NOMO-1 (cell line): ENCODE results near the gene KCNK15.
"Not testable (repeated sequence)": the region's sequence is repeated elsewhere in the genome, so short reads cannot be mapped to it uniquely, and the experiment has no call there.

ENCODE experiments used
- DNase-seq, 2 experiments: peaks; one replicate each; lab custom pipeline; 2025; ENCODE audit not compliant: unreplicated experiment in 2 of 2; lab: John Stamatoyannopoulos, UW

The KCNK15 gene

DNA sequence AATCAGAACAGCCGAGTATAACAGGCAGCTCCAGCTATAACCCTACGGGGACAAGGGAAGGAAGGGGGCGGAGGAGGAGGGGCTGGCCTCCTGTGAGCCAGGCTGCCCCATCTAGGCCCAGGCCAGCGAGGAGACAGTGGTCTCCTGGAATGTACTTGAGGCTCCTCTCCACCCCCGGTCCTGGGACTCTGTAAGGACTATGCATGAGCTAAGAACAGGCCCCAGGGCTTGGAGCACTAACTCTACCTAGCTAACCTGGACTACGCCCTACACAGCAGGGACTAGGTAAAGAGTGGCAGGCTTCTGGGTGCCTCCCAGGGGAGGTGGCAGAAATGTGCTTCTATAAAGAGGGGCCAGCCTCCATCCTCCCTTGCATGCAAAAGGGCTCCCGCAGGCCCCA, 8.9 kb downstream of the KCNK15 start:
- no peak for DNase-seq

DNA sequence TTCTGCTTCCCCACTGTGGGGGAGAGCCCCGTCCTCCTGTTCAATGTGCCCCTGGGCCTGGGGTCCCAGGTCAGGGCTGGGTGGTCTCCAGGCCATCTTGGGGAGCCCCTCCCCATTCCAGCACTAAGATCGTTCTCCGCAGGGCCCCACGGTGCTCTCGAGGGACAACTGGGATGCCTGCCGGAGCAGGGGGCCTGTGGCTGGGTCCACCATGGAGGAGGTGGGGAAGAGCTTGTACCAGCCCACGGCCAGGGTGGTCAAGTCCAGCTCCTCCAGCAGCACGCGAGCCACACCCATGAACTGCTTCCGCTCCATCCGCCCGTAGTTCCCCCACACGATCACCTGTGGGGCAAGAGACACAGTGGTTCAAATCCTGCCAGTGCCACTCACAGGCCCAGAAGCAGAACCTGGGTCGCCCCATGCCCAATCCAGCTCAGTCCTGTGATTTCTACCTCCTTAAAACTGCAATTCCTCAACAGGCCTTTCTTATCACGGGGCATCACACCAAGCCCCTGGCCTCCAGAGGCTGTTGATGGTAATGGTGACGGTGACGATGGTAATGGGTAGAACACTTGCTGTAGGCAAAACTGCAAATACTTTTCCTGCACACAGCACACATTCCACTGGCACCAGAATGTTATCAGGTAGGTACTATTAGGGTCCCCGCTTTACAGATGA, 10.5 kb downstream of the KCNK15 start:
- no peak for DNase-seq

DNA sequence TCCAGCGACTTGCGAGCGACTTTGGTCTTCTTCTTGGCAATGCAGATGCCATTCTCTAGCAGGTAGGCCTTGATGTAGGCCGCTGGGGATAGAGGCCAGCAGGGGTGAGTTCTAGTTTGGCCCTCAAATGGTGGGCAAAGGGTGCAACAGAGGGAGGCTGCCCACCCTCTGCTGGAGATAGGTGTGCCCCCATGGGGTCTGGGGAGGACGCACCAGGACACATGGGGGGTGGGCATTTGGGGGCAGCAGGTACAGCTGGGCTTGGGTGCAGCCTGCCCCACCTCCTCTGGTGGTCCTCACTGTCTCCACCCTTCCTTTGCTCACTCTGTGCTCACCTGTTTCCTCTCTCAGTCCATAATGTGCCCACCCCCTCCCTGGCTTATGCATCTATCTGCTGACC, 11.3 kb downstream of the KCNK15 start:
- no peak for DNase-seq

DNA sequence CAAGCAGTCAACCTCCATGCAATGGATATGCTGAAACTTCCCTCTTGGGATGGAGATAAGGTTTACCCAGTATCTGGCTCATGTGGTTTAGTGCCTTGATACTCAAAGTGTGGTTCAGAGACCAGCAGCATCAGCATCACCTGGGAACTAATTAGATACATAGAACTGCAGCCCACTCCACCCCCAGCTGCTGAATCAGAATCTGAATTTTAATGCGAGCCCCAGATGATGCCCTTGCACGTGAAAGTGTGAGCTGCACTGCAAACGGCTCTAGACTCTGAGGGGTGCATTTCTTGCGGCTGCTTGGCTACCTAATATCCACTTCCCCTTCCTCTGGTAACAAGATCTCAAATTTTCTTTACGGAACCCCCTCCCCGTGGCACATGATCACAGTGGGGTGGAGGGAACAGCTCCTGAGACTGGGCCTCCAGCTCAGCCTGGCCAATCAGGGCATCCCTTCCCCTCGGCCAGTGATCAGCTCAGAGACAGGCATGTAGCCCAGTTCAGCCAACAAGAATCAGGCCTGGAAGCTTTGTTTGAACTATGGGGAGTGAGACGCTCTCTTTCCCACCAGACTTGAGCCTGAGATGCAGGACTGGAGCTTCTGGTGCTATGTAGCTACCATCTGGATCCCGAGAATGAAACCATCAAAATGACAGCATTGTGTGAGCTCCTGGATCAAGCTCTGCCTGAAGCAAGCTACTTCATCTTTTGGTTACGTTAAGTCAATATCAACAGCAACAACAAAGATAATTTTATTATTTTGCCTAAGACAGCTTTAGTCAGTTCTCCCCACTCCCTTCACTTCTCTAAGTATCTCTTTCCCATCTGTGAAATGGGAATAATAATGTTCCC, 12.8 kb downstream of the KCNK15 start:
- DNase-seq = peak in 1 of 2 experiments; percentile 7

DNA sequence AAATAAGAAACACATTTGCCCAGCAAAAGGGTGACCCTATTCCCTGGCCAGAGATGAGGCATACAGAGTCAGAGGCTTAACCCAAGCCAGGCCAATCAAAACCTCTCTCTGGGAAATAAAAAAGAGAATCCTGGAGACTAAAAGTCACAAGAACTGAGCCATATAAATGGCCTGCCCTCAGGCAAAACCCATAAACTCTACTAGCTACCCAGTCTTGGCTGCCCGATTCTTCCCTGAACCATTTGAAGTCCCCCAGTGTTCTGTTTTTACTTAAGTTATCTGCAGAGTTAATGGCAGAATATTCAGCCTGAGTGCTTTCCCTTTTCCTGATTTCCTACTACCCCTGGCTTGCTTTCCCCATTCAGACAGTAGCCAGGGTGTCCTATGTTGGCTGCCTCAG, 13.9 kb downstream of the KCNK15 start:
- no peak for DNase-seq

DNA sequence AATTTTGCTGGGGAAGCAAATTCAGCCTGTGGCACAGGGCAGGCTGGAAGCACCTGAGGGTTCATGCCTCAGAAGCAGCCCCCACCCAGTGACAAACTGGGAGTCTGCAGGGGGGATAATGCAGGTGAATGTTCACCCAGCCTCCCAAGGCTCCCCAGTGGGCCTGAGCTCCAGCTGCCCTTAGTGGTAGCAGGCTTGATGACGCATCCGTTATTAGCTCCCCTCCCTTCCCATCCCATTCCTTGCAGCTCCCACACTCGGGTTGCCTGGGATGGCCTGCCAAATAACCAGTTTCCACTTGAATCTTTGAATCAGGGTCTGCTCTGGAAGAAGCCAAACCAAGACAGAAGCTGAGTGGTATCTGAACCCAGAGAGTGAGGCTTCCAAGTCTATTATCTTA, 15.8 kb downstream of the KCNK15 start:
- no peak for DNase-seq

DNA sequence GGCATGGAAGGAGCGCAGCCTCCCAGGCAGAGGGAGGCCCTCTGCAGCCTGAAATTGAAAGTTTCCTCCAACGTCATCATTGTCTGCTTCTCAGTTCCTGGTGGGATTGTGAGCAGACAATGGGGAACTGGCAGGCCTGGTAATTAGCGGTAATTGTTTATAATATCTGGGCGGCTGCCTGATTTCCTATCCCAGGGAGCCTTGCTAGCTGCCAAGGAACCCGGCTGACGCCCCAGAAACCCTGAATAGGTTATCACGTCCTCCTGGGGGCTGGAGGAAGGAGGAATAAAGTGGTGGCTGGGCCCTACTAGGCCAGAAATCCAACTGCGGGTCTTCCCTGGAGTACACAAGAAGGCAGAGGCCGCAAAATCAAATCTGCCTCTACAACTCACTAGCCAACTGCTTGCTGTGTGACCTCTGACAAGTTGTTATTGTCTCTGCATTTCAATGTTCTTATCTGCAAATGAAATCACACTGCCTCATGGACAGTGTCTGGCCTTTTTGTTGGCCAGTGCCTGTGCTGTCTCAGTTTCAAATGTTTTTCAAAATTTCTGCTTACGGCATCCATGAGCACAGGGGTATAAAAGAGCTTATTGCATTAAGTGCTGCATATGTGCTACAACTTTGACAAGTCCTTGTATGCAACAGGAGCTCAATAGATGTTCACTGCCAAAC, 16.9 kb downstream of the KCNK15 start:
- DNase-seq = no peak

DNA sequence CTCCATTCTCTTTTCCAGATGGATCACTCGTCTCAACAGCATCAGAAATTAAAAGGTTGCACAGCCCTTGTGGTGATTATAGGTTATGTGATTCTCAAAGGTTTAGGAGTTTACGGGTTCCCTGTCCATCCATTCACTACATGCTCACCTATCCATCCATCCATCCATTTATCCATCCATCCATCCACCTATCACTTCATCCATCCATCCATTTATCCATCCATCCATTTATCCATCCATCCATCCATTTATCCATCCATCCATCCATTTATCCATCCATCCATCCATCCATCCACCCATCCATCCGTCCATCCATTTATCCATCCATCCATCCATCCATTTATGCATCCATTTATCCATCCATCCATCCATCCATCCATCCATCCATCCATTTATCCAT, 18.1 kb downstream of the KCNK15 start:
- DNase-seq = not testable (repeated sequence)

DNA sequence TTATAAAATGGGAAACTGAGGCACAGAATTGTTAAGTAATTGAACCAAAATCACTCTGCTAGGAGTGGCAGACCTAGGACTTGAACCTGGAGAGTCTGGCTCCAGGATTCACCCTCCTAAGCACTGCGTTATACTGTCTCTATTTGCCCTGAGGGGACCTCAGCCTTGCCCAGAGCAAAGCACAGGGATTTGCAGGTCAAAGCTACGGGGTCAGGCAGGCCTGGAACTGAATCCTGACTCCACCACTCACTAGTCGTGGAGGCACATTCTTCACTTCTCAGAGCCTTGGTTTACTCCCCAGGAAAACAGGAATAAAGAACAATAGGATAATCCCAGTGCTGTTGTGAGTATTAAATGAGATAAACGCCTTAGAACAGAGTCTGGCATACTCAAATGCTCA, 19.4 kb downstream of the KCNK15 start:
- DNase-seq = no peak

DNA sequence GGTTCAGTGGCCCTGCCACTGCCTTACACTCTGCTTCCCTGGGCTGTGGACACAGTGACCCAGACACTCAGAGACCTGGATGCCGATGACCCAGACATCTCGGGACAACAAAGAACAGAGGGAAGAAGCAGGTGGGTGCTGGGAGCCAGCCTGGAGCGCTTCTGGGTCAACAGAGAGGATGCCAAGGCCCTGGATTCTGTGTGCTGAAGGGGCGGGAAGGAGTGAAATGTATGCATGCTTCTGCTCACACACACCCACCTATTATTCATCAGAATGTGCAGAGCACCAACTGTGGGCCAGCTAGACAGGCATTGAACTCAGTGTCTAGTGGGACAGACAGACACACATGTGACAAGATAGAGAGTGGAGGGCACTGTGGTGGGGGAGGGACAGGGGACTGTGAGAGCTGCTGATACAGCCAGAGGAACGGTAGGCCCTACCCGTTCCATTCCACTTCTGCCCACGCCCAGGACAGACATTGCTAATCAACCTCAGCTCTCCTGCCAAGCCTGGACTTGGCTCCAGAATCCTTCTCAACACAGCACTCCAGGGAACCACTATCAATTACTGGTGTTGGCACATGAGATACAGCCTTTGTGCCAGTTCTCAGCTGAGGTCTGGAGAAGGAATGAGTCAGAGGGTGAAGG, 20.2 kb downstream of the KCNK15 start:
- no peak for DNase-seq

DNA sequence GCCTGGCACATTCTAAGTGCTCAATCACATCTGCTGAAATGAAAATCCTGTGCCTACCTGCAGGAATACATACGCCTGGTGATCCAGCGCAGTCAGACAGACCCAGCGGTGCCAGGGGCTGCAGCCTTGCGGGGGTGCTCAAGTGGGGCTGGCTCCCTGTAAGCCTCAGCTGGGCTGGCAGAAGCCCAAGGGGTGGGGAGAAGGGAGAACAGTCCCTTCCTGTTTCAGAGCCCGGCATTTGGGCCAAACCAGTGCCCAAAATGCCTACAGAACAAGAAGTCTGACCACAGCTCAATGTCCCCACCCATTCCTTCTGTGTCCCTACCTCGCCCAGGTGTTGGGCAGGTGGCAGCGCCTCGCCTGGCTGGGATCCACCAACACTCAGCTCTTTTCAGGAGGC, 22.6 kb downstream of the KCNK15 start:
- DNase-seq = no peak

DNA sequence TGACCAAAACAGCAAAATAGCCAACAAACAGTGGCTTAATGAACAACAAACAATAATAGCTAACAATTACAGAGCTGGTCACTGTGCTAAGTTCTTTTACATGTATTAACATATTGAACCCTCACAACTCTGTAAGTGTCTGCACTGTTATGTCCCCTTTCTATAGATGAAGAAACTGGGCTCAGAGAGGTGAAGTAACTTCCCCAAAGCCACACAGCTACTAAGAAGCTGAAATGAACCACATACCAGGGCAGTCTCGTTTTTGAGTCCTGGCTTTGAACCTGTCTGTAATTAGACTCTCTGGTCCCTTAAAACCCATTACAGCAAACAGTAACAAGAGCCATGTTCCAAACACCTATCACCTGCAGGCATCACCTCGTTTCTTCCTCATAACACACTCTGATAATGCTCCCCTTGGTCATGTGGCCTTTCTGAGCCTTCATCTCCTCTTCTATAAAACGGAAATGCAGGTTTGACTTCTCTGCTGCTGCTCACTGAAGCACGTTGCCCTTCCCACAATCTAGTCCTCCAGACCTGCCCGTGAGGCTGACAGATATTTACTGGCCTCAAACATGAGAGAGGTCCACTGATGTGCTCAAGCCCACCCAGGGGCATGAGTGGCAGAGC, 23.3 kb downstream of the KCNK15 start:
- DNase-seq = no peak

DNA sequence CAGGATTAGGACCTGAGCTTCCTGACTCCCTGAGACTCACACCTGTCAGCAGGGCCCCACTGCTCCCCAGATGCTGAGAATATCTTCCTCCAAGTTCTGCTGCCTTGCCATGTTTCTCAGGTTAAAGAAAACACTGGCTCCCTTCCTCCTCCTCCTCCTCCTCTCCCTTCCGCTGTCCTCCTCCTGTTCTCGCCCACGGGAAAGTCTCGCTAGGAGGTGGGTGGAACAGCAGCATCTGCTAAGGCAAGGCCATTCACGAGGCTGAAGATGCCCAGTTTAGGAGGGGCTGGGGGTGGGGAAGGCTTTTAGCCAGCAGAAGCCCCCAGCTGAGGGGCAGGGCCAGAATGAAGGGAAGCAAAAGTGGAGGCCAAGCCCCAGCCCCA, 23.8 kb downstream of the KCNK15 start:
- no peak for DNase-seq

DNA sequence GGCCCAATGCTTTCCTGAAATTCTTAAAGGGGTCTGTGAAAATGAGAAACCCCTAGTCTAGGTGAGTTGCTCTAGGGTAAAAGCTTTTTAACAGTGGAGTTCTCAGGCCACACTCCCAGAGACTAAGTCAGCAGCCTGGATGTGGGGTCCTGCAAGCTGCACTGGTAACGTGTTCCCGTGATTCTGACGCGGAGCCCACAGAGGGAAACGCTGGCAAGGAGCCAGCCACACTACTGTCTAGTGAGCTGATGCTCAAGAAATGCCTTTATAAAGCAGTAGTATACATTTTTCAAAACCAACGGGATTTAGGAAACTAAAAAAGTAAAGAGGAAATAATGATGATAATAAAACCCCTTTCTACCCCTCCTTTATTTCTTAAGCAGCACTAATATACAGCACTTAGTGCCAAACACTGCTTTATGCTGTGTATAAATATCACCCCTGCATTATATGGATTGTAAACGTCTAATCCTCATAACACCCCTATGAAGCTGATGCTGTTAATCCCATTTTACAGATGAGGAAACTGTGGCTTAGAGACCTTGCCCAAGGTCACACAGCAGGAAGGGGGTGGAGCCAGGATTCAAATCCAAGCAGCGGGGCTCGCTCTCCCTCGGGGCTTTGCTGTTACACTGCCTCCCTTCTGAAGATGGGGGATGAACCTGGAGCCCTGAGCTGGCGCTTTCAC, 25.0 kb downstream of the KCNK15 start:
- no peak for DNase-seq

DNA sequence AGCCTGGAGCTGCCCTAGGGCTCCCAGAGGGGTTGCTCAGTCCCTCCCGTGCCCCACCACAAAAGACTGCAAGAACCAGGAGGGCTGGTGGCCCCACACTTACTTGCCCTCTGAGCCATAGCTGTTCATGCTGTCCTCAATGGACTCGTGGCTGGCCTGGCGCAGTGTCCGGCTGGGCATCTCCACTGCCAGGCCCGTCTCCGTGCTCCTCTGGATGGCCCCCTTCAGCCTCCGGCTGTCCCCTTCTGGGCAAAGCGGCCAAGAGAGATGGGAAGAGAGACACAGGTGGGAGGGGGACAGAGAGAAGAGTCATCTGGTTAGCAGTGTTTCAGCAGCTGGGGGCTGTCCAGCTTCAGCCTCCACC, 25.5 kb downstream of the KCNK15 start:
- no peak for DNase-seq

DNA sequence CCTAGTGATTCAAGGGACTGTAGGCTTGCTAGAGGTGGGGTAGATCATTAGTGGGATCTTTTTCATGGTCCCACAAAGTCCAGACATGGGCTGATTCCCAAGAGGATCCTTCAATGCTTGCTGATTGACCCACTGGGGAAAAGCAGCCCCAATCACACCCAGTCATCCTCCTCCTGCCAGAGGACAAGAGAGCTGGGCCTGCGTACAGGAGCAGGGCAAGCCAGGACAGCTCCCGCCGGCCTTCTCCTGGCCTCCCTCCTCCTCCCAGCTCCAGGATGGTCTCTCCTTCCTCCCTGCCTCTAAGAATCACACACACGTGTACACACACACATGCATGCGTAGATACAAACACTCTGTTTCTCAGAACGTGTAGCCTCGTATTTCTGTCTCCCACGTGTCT, 27.0 kb downstream of the KCNK15 start:
- no peak for DNase-seq

DNA sequence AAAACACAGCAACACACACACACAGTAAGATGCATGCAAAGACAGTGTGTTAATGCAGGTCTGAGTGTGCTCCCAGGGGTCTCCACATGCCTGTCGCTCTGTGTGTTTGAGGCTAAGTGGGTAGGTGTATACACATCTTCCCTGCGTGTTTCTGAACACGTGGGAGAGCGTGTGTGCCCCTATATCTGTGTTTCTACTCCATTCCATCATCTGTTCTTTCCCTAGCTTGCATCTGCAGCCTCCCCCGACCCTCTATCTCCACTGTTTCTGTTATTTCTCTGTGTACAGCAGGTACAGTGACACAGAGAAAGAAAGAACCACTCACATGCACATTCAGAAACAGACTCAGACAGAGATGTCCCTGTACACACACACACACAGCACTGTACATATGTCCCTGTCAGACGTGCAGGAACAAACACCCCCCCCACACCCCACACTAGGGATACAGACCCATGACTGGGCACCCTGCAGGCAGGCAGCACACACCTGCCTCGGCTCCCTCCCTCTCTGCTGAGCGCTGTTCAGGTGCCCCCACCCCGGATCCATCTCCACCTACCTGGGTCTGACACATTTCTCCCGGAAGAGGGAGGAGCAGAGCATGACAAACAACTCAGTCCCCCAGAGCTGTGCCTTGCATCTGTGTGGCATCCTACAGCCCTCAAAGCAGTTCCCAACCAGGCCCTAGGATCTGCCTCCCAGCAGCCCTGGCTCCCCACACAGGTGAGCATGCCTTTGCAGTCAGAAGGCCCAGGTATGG, 27.6 kb downstream of the KCNK15 start:
- DNase-seq = no peak

DNA sequence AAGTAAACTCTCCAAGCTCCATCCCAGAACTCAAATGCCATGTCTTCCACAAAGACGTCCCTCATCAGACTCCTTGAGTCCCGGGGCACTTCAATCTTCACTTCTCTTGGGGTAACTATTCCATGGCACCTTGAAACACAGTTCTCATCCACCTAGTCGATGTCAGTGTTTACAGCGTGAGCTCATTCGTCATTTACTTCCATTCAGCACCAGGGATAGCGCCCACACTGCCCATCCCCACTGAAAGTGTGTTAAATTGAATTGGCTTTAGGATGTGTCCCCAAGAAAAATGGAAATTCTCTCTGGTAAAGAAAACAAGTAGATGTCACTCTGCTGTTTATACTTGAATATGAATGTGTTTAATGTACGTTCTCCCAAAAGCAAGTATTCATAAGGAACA, 31.3 kb downstream of the KCNK15 start:
- peak in 1 of 2 experiments; percentile 4 for DNase-seq

DNA sequence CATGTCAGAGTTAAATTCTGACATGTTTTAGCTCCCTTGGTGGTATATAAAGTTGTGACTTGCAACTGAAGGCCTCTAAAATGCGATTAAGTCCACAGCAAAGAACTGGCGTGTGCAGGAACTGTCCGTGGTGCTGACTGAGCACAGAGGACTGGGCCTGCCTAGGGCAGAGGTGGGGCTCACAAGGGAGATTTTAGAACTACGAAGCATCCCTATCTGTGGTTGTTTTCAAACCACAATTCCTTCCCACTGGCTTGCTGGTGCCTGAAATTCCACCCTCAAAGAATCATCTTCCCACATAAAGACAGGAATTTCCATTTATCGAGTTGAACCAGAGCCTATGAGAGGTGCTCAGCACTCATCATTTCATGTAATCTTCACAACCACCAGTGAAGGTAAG, 34.6 kb downstream of the KCNK15 start:
- DNase-seq = peak in 1 of 2 experiments; percentile 21

DNA sequence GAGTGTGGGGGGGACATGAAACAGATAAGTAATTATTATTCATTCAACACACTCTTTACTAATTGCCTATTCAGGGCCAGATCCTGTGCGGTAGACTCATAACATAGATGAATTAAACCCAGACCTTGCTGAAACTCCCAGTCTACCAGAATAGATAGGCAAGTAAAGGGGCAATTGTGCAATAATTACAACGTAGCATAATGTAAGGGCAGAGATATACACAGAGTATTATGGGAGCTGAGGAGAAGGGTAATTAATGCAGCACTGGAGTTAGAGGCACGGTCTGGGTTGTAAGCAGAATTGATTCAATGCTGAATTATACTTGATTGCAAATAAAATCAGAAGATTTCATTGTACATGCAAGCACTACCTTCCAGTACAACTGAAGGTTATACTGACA, 35.5 kb downstream of the KCNK15 start:
- no peak for DNase-seq
